Fibroblast of lung (primary cell): ENCODE results near the gene CENPI.

ENCODE experiments used
- EZH2 ChIP-seq: IDR thresholded peaks from 2 replicates; pipeline ENCODE4 v1.5.1; 2012; ENCODE audit warnings: low read length, control low read depth, mild to moderate bottlenecking; ENCODE audit errors: missing control alignments
- TF ChIP-seq, protein P1 (sequence below), 2 donors: IDR thresholded peaks in 1 of 2; conservative IDR thresholded peaks in 1 of 2; 1 replicate in 1 of 2; 2 replicates in 1 of 2; pipeline ENCODE4 v1.5.1; 2011 to 2012; ENCODE audit warnings: low read length in 2 of 2, control low read depth in 1 of 2, inconsistent platforms in 1 of 2, low read depth in 1 of 2, mild to moderate bottlenecking in 1 of 2

DNA sequence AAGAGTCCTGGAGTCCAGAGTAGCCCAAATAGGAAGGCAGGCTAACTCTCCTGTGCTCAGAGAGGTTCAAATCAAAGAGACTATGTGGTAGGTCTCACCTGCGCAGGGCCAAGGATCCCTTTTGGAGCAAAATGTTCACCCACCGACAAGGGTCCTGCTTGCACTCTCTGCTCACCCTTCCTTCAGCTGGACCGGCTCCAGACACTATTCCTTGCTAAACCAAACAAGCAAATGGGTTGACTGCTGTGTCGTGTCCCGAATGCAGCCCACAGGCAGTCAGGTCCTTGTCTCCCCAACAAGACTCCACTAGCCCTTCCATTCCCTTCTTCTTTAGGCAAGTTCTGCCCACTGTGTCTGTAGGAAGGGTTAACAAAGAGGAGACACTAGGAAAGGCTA is 46.9 kb upstream of the CENPI start:
- TF ChIP-seq, protein P1, sequence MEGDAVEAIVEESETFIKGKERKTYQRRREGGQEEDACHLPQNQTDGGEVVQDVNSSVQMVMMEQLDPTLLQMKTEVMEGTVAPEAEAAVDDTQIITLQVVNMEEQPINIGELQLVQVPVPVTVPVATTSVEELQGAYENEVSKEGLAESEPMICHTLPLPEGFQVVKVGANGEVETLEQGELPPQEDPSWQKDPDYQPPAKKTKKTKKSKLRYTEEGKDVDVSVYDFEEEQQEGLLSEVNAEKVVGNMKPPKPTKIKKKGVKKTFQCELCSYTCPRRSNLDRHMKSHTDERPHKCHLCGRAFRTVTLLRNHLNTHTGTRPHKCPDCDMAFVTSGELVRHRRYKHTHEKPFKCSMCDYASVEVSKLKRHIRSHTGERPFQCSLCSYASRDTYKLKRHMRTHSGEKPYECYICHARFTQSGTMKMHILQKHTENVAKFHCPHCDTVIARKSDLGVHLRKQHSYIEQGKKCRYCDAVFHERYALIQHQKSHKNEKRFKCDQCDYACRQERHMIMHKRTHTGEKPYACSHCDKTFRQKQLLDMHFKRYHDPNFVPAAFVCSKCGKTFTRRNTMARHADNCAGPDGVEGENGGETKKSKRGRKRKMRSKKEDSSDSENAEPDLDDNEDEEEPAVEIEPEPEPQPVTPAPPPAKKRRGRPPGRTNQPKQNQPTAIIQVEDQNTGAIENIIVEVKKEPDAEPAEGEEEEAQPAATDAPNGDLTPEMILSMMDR (conservative IDR thresholded peaks at IDR 0.05 in 1 of 2, IDR thresholded peaks at IDR 0.05 in 1 of 2; ENCODE audit: low read depth in 1 of 2, low read length in 2 of 2), result no peak
- TF ChIP-seq EZH2, result no peak
